HepG2 (cell line): ENCODE data around the gene KLF6. TPM values are rescaled to one million over a fixed set of nuclear protein-coding genes. Genes with fewer than 3 reads are reported as not detected.
A peak's percentile ranks its signal among the peaks of the same experiment; 100 is the strongest.

Experiments used
- ATAC-seq: fragments of 200-7000 bp; cut with Tn5 transposase; 3 replicates; pipeline ENCODE4 v1.9.1; 2020; ENCODE audit warnings: mild to moderate bottlenecking, moderate library complexity
- BruUV-seq: library from RNA; stranded (reverse); fragments of 400-500 nt; replicated peaks from 2 replicates; lab custom pipeline; 2021; lab: Mats Ljungman, UMichigan
- CTCF ChIA-PET: fragments of 300-600 bp; formaldehyde crosslinking; extraction: SDS; loops from one replicate; lab custom pipeline; 2021; ENCODE audit warnings: low total read pairs, inconsistent platforms, low intra/inter-chr PET ratio; lab: Yijun Ruan, JAX
- POLR2A ChIA-PET: fragments of 350-600 bp; sonication (Branson Sonifier 250); formaldehyde crosslinking; loops from one replicate; lab custom pipeline; 2020; ENCODE audit warnings: antibody characterized with exemption, inconsistent platforms; lab: Yijun Ruan, JAX
- DNase-seq: peaks from one replicate; pipeline ENCODE4 v3.0.0-alpha.2; 2015; ENCODE audit warnings: low spot score
- FAIRE-seq: peaks from 3 replicates; lab custom pipeline; 2011; peaks lifted over from hg19 to GRCh38; lab: Jason Lieb, UNC
- H2AFZ ChIP-seq: one replicate; pipeline ENCODE4 v1.6.1; 2011; ENCODE audit warnings: low read length, inconsistent platforms
- H3K27ac ChIP-seq: fragments of 300-600 bp; 3 replicates; pipeline ENCODE4 v1.8.0; 2011; ENCODE audit warnings: mixed run types, mild to moderate bottlenecking, mixed read lengths, low read length, inconsistent platforms; ENCODE audit not compliant: insufficient read depth; ENCODE audit errors: extremely low read length
- H3K27me3 ChIP-seq, 2 experiments: fragments of 200-600 bp in 1 of 2; 2 replicates in 1 of 2; 3 replicates in 1 of 2; pipeline versions ENCODE4 v1.6.0 to v1.8.0; 2011; ENCODE audit warnings: low read length in 2 of 2, mild to moderate bottlenecking in 2 of 2, moderate library complexity in 2 of 2, inconsistent platforms in 1 of 2; ENCODE audit not compliant: insufficient read depth in 2 of 2, control insufficient read depth in 1 of 2
- H3K36me3 ChIP-seq, 2 experiments: fragments of 200-600 bp in 1 of 2; replicated peaks in 1 of 2; 2 replicates in 1 of 2; 3 replicates in 1 of 2; pipeline versions ENCODE4 v1.5.1 to v1.8.0; 2011; ENCODE audit warnings: low read length in 2 of 2, inconsistent platforms in 1 of 2; ENCODE audit not compliant: insufficient read depth in 2 of 2, control insufficient read depth in 1 of 2
- H3K4me1 ChIP-seq: 2 replicates; pipeline ENCODE4 v1.5.1; 2012; ENCODE audit warnings: low read length, inconsistent platforms; ENCODE audit not compliant: insufficient read depth
- H3K4me2 ChIP-seq: 2 replicates; pipeline ENCODE4 v1.6.0; 2011; ENCODE audit warnings: low read depth, low read length, inconsistent platforms
- H3K4me3 ChIP-seq, 3 experiments: fragments of 200-600 bp in 1 of 3; sonication (generic), shearing (Covaris generic) in 1 of 3; replicated peaks in 1 of 3; 2 replicates each; pipeline ENCODE4 v1.5.1; 2011 to 2016; ENCODE audit warnings: low read length in 3 of 3, inconsistent platforms in 2 of 3, low read depth in 2 of 3, mild to moderate bottlenecking in 2 of 3, control low read depth in 1 of 3, mixed read lengths in 1 of 3; ENCODE audit not compliant: insufficient read depth in 1 of 3
- H3K79me2 ChIP-seq: one replicate; pipeline ENCODE4 v1.6.1; 2011; ENCODE audit warnings: low read length, inconsistent platforms; ENCODE audit not compliant: insufficient read depth
- H3K9ac ChIP-seq: 2 replicates; pipeline ENCODE4 v1.6.0; 2011; ENCODE audit warnings: mild to moderate bottlenecking, low read depth, low read length, inconsistent platforms; ENCODE audit not compliant: insufficient read depth
- H3K9me3 ChIP-seq: 2 replicates; pipeline ENCODE4 v1.5.1; 2012; ENCODE audit warnings: mild to moderate bottlenecking, low read length
- H4K20me1 ChIP-seq: 2 replicates; pipeline ENCODE4 v1.6.0; 2011; ENCODE audit warnings: inconsistent platforms, mild to moderate bottlenecking, low read length, moderate library complexity; ENCODE audit not compliant: insufficient read depth
- AGO1 ChIP-seq: fragments of 200-400 bp; formaldehyde crosslinking; IDR thresholded peaks from 2 replicates; pipeline ENCODE4 v1.6.1; 2017; ENCODE audit warnings: mild to moderate bottlenecking, low read depth, low read length, moderate library complexity; ENCODE audit not compliant: poor library complexity, severe bottlenecking
- FOXK2 ChIP-seq: fragments of 450-650 bp; IDR thresholded peaks from 2 replicates; pipeline ENCODE4 v1.6.1; 2016
- MYPOP ChIP-seq: sonication (generic); formaldehyde crosslinking; IDR thresholded peaks from 2 replicates; pipeline ENCODE4 v1.8.1; 2023; ENCODE audit warnings: mild to moderate bottlenecking, moderate library complexity, missing genetic modification reagents
- WIZ ChIP-seq: sonication (generic); formaldehyde crosslinking; IDR thresholded peaks from 2 replicates; pipeline ENCODE4 v1.5.1; 2020; ENCODE audit warnings: mild to moderate bottlenecking, missing genetic modification reagents
- ZNF512 ChIP-seq: sonication (generic); formaldehyde crosslinking; IDR thresholded peaks from 2 replicates; pipeline ENCODE4 v1.4.0; 2020; ENCODE audit warnings: mild to moderate bottlenecking, missing genetic modification reagents
- WGBS: methylation state at CpG from one replicate; pipeline ENCODE4 v1.1.6; 2017; ENCODE audit warnings: low lambda C conversion rate; 5-methylcytosine and 5-hydroxymethylcytosine counted together
- in situ Hi-C: cut with HindIII; loops from 2 replicates; pipeline ENCODE4 v1.10.0; 2017; ENCODE audit warnings: low pct_unique_long_range_greater_than_20kb; ENCODE audit not compliant: extremely low pct_ligation_motif_present
- intact Hi-C: fragments of 100-400 bp; cut with micrococcal nuclease; formaldehyde crosslinking; loops from one replicate; pipeline ENCODE4 v1.10.0; 2022; ENCODE audit not compliant: unreplicated experiment
- polyA plus RNA-seq, 8 experiments: library from polyadenylated mRNA; depleted of rRNA in 3 of 8; stranded (reverse) in 7 of 8; unstranded in 1 of 8; fragments of >200 nt; fragmentation: Illumina TruSeq in 4 of 8; extraction: Trizol in 4 of 8; gene quantifications; 2 replicates each; pipeline versions ENCODE4 v1.2.1 to v1.2.3, GENCODE V29; 2011 to 2016; ENCODE audit warnings: low read depth in 4 of 8, missing spikeins in 1 of 8, mixed read lengths in 1 of 8; ENCODE audit not compliant: insufficient read depth in 1 of 8
- total RNA-seq, 5 experiments: library from RNA; depleted of rRNA; stranded (reverse); fragments of >200 nt; fragmentation: Illumina TruSeq; extraction: Trizol; gene quantifications; 2 replicates each; pipeline ENCODE4 v1.2.3, GENCODE V29; 2016; ENCODE audit warnings: low read depth in 1 of 5

KLF6 gene
- total and polyA plus RNA-seq, 2 of the 13 experiments (the other 11 are each of a cell fraction or from before 2014, with no cell fraction given), result 27.0 to 71.9 TPM

GRCh38 chr10:3759397-3759796 lies 25.6 kb downstream of the KLF6 start:
- in situ Hi-C loops, result loop anchor here (25.0 kb wide), 1 partner anchor 522 kb away; no protein-coding TSS in a partner anchor
- no peak overlapping the region for H3K4me2 ChIP-seq
- ATAC-seq (no peak), FAIRE-seq (no peak), DNase-seq (no peak)
- H3K4me1 ChIP-seq, result peaks cover 77% of the 10 kb centered on the region
- peaks cover 0 to 11% of the 10 kb centered on the region in 2 experiments; a peak in 2 of 5 replicates for H3K27me3 ChIP-seq
- no TSS peak for BruUV-seq
- no peaks in the 10 kb centered on the region for H3K79me2 ChIP-seq
- no peaks in the 10 kb centered on the region for H3K36me3 ChIP-seq
- ChIA-PET POLR2A (no interaction called here), CTCF (no interaction called here)
- no peak overlapping the region for H2AFZ ChIP-seq
- no peak overlapping the region for H3K4me3 ChIP-seq
- intact Hi-C loops, result no loop called here
- TF ChIP-seq MYPOP (CRISPR knock-in tag), result no peak
- no peak for TF ChIP-seq WIZ (CRISPR knock-in tag)
- no peak for TF ChIP-seq AGO1
- TF ChIP-seq FOXK2, result peak; percentile 46; the same call in 1 of the 2 replicates
- TF ChIP-seq ZNF512 (CRISPR knock-in tag), result peak; percentile 43; the same call in 1 of the 2 replicates
- no peak overlapping the region for H3K27ac ChIP-seq
- no peak overlapping the region for H3K9ac ChIP-seq
- no peaks in the 10 kb centered on the region for H4K20me1 ChIP-seq
- no peaks in the 10 kb centered on the region for H3K9me3 ChIP-seq
- 81% methylated on average over 2 of the region's 2 CpGs for WGBS
